Breast epithelium (tissue), 3 donors: ENCODE data around the gene CLMP.

Experiments used
- POLR2AphosphoS5 ChIP-seq, 3 donors: sonication (generic); formaldehyde crosslinking; IDR thresholded peaks; one replicate each; pipeline ENCODE4 v1.6.1; 2017; ENCODE audit warnings: antibody characterized with exemption in 3 of 3
- TF ChIP-seq, protein P1 (sequence below), 3 donors: fragments of 450-650 bp; IDR thresholded peaks; one replicate each; pipeline ENCODE4 v1.5.1; 2016 to 2017; ENCODE audit warnings: antibody characterized with exemption in 3 of 3, mild to moderate bottlenecking in 3 of 3, moderate library complexity in 3 of 3

DNA sequence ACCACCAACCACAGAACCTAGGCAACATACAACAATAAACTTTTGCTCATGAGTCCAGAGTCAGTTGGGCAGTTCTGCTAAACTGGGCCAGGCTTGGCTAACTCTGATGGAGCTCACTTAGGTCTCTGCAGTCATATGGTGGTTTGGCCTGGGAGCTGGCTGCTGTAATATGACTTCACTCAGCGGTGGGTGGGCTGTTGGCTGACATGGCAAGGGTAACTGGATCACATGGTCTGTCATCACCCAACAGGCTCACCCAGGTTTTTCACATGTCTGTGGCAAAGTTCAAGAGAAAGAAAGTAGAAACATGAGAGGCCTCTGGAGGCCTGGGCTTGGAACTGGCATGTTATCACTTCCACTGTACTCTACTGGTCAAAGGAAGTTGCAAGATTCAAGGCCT, 43.2 kb upstream of the CLMP start:
- TF ChIP-seq, protein P1, sequence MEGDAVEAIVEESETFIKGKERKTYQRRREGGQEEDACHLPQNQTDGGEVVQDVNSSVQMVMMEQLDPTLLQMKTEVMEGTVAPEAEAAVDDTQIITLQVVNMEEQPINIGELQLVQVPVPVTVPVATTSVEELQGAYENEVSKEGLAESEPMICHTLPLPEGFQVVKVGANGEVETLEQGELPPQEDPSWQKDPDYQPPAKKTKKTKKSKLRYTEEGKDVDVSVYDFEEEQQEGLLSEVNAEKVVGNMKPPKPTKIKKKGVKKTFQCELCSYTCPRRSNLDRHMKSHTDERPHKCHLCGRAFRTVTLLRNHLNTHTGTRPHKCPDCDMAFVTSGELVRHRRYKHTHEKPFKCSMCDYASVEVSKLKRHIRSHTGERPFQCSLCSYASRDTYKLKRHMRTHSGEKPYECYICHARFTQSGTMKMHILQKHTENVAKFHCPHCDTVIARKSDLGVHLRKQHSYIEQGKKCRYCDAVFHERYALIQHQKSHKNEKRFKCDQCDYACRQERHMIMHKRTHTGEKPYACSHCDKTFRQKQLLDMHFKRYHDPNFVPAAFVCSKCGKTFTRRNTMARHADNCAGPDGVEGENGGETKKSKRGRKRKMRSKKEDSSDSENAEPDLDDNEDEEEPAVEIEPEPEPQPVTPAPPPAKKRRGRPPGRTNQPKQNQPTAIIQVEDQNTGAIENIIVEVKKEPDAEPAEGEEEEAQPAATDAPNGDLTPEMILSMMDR (IDR thresholded peaks at IDR 0.05) = no peak
- no peak for TF ChIP-seq POLR2AphosphoS5 (IDR thresholded peaks at IDR 0.05)
